Mucosa of rectum (tissue), 2 donors: ENCODE data around the gene TNS3.

Experiments
- H3K27ac ChIP-seq, 2 donors: one replicate each; pipeline ENCODE4 v1.7.0; 2013; ENCODE audit warnings: inconsistent platforms in 2 of 2, low read depth in 2 of 2, low read length in 2 of 2
- H3K27me3 ChIP-seq, 2 donors: one replicate each; pipeline ENCODE4 v1.7.0; 2013; ENCODE audit warnings: low read length in 2 of 2; ENCODE audit not compliant: control insufficient read depth in 2 of 2, insufficient read depth in 2 of 2
- H3K36me3 ChIP-seq, 2 donors: one replicate each; pipeline ENCODE4 v1.7.0; 2013; ENCODE audit warnings: low read length in 2 of 2; ENCODE audit not compliant: control insufficient read depth in 2 of 2, insufficient read depth in 2 of 2
- H3K4me1 ChIP-seq, 2 donors: one replicate each; pipeline ENCODE4 v1.7.0; 2013; ENCODE audit warnings: low read length in 2 of 2, mild to moderate bottlenecking in 1 of 2; ENCODE audit not compliant: control insufficient read depth in 2 of 2, insufficient read depth in 2 of 2
- H3K4me3 ChIP-seq, 2 donors: one replicate each; pipeline ENCODE4 v1.7.0; 2013; ENCODE audit warnings: low read length in 2 of 2
- H3K9ac ChIP-seq, 2 donors: one replicate each; pipeline ENCODE4 v1.7.0; 2013; ENCODE audit warnings: low read length in 2 of 2, low read depth in 1 of 2, mild to moderate bottlenecking in 1 of 2
- H3K9me3 ChIP-seq, 2 donors: one replicate each; pipeline ENCODE4 v1.7.0; 2013; ENCODE audit warnings: low read length in 2 of 2; ENCODE audit not compliant: control insufficient read depth in 2 of 2
- donor health status: healthy.
- donor health status: Normal muscosa, but diverticular disease.

Gene TNS3

DNA sequence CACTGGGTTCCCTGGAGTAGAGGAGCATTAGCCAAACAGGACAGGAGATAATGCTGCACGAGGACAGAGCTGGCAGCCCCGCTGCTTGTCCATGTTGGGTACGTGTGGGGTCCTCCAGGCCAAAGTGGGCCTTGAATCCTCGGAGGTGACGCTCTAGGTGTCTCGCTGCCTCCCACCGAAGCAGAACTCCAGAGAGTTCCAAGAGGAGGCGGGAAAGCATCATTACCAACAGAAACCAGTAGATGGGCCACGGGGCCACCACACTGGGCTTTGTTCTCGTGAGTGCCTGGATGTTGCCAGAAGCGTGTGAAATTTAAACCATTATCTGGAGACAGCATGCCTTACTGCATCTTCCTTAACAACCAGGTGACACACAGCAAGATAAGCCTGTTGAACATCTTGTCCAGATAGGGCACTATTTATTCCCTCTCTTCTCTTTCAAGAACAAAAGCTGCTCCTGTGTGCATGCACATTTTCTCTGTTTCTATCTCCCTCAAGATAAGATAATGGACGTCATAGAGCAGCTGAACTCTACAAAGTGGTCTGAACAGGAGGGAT lies 56.8 kb downstream of the TNS3 start:
- H3K4me1 ChIP-seq = peaks cover 5 to 12% of the 10 kb centered on the region in 2 donors
- peaks cover 17 to 18% of the 10 kb centered on the region in 2 donors for H3K36me3 ChIP-seq
- H3K4me3 ChIP-seq = no peak overlapping the region
- no peak overlapping the region for H3K9ac ChIP-seq
- no peaks in the 10 kb centered on the region for H3K9me3 ChIP-seq
- no peak overlapping the region for H3K27ac ChIP-seq
- H3K27me3 ChIP-seq = no peaks in the 10 kb centered on the region

- Histone ChIP-seq H3K9me3 (no peaks in the 10 kb centered on the region), H3K36me3 (peaks cover 17 to 18% of the 10 kb centered on the region in 2 donors), H3K27me3 (no peaks in the 10 kb centered on the region), H3K4me3 (no peak overlapping the region), H3K27ac (no peak overlapping the region), H3K9ac (no peak overlapping the region), H3K4me1 (peaks cover 7 to 15% of the 10 kb centered on the region in 2 donors)
These were observed 58.5 kb downstream of the TNS3 start for GRCh38 chr7:47523401-47523800.

DNA sequence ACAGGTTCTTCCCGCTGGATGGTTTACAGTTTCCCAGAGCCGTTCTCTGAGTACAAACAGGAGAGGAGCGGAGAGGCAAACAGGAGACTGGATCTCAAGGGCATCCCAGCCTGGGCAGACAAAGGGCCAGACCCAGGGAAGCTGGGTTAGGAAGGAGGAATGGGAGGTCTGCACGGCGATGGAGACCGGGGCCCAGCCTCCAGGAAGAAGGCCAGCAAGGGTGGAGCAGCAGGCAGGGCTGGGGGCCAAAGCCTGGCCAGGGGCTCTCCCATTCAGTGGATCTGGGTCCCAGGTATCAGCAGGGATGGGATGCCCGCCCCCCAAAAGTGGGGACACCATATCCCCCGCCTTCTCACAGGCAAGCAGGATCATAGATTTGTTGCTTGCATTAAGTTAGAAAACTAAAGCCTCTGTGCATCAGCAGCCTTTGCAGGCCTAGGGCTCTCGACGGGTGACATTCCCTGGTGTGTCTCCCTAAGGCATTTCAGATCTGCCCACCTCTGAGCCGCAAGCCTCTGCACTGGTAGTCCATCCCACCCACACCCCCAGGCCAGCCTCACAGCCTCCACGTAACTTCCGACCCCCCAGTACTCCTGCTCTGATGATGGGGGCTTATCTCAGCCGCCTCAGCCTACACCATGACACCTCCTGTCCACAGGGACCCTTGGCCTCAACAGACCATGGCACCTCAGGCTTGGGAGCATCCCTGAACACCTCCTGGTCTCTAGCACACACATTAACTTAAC lies 59.9 kb downstream of the TNS3 start:
- no peak overlapping the region for H3K9ac ChIP-seq
- no peak overlapping the region for H3K27ac ChIP-seq
- H3K27me3 ChIP-seq = no peaks in the 10 kb centered on the region
- H3K36me3 ChIP-seq = peaks cover 7 to 11% of the 10 kb centered on the region in 2 donors
- H3K4me1 ChIP-seq = peaks cover 10 to 20% of the 10 kb centered on the region in 2 donors
- H3K9me3 ChIP-seq = no peaks in the 10 kb centered on the region
- H3K4me3 ChIP-seq = no peak overlapping the region

DNA sequence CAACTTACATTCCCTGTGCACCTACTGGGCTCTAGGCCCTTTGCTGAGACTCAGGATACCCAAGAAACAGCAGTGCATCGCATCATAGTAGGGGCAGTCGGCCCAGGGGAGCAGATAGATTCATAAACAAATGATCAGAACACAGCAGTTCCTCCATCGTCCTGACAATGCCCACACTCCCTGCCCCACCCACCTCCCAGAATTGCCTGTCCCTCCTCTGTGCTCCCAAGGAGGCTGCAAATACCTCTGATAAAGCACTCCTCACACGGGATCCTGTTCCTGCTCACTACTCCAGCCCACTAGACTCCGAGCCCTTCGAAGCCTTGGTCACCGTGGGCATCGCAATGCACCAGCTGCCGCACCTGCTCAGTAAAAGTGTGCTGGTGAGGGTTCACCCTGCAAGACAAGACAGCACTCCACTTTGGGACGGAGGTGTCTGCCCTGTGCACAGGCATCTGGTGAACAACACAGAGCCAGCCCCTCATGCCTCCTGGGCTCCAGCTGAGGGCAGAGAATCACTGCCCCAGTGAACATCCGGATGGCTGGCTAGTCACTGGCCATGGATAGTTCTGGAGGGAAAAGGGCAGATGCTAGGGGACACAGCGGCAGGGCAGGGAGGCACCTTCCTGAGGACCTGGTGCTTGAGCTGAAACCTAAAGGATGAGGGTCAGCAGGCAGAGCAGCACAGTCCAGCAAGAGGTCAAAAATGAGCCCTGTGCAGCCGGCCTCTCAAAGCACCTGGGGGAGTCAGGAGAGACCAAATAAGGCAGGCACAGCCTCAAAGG lies 60.7 kb downstream of the TNS3 start:
- peaks cover 11 to 25% of the 10 kb centered on the region in 2 donors for H3K4me1 ChIP-seq
- no peaks in the 10 kb centered on the region for H3K9me3 ChIP-seq
- no peak overlapping the region for H3K27ac ChIP-seq
- H3K4me3 ChIP-seq = no peak overlapping the region
- H3K36me3 ChIP-seq = peaks cover 7 to 8% of the 10 kb centered on the region in 2 donors
- no peaks in the 10 kb centered on the region for H3K27me3 ChIP-seq
- no peak overlapping the region for H3K9ac ChIP-seq

DNA sequence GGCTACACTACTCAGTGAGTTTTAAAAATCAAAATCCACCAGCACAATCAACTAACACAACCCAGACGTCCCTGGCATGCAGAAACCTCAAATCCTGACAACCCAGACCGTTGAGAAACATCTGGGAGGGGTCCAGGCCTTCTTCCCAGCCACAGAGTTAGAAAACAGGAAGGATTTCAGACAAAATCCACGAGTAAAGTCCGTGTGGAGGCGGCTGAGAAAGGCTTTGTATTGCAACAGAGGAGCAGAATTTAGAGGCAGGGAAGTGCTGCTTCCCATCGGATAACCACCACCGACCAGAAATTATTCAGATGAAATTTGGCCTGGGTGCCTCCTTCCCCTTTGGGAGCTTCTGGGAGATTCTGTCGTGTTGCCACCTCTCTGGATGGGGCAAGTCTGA lies 61.5 kb downstream of the TNS3 start:
- Histone ChIP-seq H3K4me3 (no peak overlapping the region), H3K9me3 (no peaks in the 10 kb centered on the region), H3K36me3 (peaks cover under 1 to 5% of the 10 kb centered on the region in 2 donors), H3K27ac (no peak overlapping the region), H3K4me1 (peaks cover 11 to 25% of the 10 kb centered on the region in 2 donors), H3K9ac (no peak overlapping the region), H3K27me3 (no peaks in the 10 kb centered on the region)

DNA sequence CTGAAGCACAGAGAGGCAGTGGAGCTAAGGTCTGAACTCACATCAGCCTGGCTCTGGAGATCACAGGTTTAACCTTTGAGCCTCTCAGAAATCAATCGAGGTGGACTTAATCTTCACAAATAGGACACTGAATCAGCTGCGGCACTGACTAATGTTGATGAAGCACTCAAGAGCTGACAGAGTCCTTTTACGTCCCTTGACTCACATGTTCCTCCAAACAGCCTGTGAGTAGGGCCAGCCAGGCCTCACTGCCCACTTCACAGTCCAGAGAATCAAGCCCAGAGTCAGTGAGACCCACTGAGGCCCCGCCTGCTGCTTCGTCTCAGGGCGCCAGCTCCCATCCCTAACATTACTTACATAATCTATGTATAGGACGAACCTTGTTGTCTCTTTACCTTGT lies 63.1 kb downstream of the TNS3 start:
- H3K4me1 ChIP-seq = peaks cover 11 to 30% of the 10 kb centered on the region in 2 donors

DNA sequence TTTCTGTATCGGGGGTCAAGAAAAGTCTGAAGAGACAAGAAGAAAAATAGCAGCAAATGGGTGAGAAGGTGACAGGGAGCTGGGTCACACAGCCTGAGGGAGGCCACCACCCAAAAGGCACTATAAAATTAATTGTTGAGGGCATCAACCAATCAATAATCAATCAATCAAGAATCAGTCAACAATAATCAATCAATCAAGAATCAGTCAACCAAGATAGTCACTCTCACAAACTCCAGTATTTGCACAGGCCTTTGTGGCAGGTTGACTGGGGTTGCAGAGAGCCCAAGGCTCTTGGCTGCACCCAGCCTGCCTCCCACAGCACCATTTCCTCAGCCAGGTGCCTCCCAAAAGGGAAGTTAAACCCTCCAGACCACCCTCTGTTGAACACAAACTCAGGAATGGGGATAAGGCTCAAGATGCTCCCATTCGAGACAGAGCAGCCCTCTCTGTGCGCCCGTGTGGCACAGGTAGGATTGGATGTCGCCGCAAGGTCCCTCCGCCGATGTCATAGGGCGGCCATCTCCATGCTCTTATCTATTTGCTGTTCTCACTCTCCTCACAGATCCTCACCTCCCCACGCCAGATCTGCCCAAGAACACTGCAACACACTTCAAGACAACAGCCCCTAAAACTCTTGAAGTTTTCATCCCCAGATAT lies 64.0 kb downstream of the TNS3 start:
- Histone ChIP-seq H3K9ac (no peak overlapping the region), H3K27ac (no peak overlapping the region), H3K4me3 (no peak overlapping the region), H3K36me3 (peaks cover 0 to 2% of the 10 kb centered on the region in 2 donors), H3K27me3 (no peaks in the 10 kb centered on the region), H3K4me1 (peaks cover 11 to 36% of the 10 kb centered on the region in 2 donors), H3K9me3 (no peaks in the 10 kb centered on the region)

More for the DNA sequence above, 63.1 kb downstream of the TNS3 start:
- H3K36me3 ChIP-seq = peaks cover 0 to 2% of the 10 kb centered on the region in 2 donors
- no peak overlapping the region for H3K27ac ChIP-seq
- no peak overlapping the region for H3K4me3 ChIP-seq
- H3K9ac ChIP-seq = no peak overlapping the region
- H3K27me3 ChIP-seq = no peaks in the 10 kb centered on the region
- no peaks in the 10 kb centered on the region for H3K9me3 ChIP-seq

DNA sequence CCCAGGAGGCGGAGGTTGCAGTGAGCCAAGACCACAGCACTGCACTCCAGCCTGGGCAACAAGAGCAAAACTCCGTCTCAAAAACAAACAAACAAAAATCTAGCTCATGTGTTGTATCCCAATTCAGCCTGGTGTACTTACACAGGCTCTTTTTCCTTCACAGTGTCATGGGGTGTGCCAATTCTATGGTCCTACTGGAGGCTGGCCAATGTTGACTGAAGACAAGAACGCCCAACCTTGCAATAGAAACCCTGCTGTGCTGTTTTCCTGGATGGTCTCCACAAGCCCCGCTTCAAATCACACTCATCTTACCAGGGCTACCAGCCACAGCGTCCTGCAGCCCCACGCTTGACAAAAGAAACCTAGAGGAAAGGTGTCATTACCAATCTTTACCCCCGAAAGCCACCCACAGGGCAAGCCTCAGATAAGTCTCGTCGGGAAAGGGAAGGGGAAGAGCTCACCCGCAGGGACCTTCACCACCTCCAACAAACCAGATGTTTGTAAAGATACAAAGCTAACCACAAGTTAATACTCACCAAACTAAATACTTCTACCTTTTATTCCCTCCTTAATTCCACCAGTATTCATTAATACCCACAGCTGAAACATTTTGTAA lies 64.8 kb downstream of the TNS3 start:
- H3K9ac ChIP-seq = no peak overlapping the region
- H3K9me3 ChIP-seq = no peaks in the 10 kb centered on the region
- no peaks in the 10 kb centered on the region for H3K27me3 ChIP-seq
- peaks cover 0 to 2% of the 10 kb centered on the region in 2 donors for H3K36me3 ChIP-seq
- no peak overlapping the region for H3K27ac ChIP-seq
- H3K4me3 ChIP-seq = no peak overlapping the region
- peaks cover 11 to 36% of the 10 kb centered on the region in 2 donors for H3K4me1 ChIP-seq

DNA sequence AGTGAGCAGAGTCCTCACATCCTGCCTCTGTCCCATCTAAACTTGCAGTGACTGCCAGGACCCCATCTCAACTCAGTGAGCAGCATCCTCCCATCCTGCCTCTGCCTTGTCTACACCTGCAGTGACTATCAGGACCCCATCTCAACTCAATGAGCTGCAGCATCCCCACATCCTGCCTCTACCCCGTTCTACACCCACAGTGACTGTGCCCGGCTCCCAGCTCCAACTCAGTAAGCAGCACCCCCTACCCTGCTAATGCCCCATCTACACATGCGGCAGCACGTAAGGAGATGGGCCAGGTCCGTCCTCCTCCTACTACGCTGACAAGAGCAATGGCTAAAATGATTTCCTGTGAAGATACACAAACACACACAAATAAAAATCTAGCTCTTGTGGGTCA lies 65.5 kb downstream of the TNS3 start:
- Histone ChIP-seq H3K36me3 (peaks cover 0 to 2% of the 10 kb centered on the region in 2 donors), H3K27me3 (no peaks in the 10 kb centered on the region), H3K4me1 (peaks cover 11 to 35% of the 10 kb centered on the region in 2 donors), H3K9ac (no peak overlapping the region), H3K27ac (no peak overlapping the region), H3K4me3 (no peak overlapping the region), H3K9me3 (no peaks in the 10 kb centered on the region)
